GM18517 (cell line): ENCODE measurements around the gene SIRPA.
"Not testable (repeated sequence)": the region's sequence is repeated elsewhere in the genome, so short reads cannot be mapped to it uniquely, and the experiment has no call there.

Source experiments
- ATAC-seq: cut with Tn5 transposase; IDR thresholded peaks from one replicate; pipeline ENCODE4 v1.9.1; 2021; ENCODE audit warnings: mild to moderate bottlenecking, moderate library complexity; ENCODE audit not compliant: unreplicated experiment

The SIRPA gene

DNA sequence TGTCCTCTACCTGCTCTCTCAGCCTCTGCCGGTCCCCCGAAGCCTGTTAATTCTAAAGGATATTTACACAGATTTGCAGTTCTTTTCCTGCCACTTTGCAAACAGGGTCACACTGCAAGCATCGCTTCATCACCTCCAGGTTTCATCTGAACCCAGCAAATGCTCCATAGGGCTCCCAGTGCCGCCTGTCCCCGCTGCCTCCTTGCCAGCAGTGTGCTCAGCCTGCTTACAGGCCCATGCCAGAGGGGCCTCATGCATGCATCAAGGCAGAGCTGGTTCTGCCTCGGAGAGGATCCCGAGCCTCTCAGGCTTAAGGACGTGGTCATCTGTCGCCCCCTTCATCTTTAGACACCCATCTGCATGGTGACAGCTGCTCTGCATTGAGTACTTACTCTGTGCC, 10.5 kb downstream of the SIRPA start:
- no peak for ATAC-seq

DNA sequence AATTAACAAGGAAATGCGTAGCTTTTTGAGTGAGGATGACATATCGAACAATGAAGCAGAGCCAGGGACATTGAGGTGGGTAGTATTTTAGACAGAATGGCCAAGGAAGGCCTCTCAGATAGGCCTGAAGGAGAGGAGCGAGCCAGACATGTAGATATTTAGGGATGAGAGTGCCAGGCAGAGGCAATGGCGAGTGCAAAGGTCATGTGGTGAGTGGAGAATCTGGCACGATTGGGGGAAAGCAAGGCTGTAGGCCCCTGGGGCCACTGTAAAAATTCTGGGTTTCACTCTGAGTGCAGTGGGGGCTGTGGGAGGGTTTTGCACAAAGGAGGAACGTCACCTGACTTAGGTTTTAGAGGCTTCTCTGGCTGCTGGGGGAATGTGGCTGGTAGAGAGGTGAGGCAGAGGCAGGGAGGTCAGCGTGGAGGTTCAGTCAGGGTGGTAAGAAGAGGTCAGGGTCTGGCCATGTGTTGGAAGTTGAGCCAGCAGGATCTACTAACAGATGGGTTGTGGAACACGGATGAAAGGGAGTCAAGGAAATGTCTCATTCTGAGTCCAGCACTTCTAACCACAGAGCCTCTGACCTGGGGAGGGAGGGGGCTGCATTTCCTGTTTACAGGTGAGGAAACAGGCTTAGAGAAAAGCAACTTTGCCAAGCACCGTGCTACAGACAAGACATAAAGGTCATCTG, 11.3 kb downstream of the SIRPA start:
- no peak for ATAC-seq

DNA sequence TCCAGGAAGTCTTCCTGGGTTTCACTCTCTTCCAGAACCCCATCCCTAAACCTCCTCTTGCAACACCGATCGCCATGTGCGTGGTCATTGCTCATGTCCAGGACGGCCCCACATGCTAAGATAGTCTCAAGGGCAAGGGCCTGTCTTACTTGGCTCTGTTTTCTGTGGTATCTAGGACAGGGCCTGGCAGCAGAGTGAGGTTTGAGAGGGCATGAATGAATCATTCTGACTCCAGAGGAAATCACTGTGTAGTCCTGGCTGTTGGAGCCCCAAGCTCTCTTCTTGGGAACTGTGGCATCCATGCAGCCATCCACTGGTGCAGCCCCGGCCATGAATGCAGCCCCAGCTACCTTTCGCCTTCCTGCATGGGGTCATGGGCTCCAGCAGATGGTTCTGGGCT, 12.4 kb downstream of the SIRPA start:
- ATAC-seq, result no peak

DNA sequence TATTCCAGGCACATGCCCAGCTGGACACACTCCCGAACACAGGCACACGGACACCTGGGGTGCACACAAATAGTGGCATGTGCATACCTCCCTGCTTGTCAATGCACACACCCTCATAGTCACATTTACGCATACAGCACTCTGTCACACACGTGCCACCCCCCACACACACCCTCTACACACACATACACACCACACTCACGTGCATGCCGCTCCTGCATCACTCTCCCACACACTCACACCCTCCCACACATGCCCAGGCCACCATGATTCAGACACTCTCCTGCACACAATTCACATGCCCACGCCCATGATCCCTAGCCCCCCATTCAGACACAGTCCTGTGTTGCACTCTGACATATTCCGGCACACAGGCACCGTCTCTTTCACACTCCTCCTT, 13.0 kb downstream of the SIRPA start:
- ATAC-seq, result no peak

DNA sequence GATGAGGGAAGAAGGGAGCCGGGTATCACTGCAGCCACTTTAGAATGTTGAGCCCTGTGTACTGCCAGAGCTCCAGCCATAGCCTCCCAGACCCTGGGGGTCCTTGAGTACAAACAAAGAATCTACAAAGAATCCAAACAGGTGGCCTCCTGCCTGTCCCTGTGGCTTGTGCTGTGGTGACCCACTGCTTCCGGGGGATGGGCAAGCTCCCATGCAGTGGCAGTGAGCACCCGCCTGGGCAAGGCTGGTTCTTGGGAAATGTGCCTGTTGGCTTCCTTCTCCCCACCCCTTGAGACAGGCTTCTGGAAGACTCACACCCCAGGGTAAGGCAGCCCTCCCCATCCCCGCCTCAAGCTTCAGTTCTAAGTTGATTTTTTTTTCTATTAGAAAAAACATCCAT, 13.9 kb downstream of the SIRPA start:
- ATAC-seq, result no peak

DNA sequence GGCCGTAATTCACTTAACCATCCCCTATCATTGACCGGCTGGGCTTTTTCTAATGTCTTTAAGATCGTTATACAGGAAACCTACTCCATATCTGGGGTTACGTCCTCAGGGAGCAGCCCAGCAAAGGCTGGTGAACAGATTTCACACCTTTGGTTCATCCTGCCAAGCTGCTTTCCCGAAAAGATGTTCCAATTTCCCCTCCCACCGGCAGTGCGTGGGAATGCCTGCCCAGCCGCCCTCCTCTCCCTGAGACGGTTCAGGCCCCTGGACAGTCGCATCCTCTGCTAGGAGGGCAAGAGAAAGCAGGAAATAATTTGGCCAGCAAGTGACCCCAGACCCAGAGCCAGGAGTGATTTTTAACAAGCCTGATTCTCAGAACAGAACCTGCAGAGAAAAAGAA, 16.3 kb downstream of the SIRPA start:
- ATAC-seq, result no peak

DNA sequence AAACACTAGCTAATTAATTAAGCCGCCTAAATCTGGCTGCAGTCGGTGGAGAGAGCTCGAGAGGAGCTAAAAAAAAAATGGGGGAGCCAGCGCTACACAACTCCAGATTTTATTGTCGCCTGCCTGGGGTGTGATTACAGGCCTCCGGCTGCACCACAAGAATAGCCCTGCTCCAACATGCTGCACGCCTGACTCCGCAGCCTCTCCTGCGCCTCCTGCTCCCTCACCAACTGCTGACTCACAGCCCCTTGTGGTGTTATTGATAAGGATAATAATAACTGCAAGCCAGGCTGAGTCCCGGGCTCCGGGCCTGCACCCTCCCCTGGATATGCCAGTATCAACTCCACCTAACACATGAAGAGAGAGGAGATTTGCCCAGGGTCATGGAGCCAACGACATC, 16.8 kb downstream of the SIRPA start:
- no peak for ATAC-seq

DNA sequence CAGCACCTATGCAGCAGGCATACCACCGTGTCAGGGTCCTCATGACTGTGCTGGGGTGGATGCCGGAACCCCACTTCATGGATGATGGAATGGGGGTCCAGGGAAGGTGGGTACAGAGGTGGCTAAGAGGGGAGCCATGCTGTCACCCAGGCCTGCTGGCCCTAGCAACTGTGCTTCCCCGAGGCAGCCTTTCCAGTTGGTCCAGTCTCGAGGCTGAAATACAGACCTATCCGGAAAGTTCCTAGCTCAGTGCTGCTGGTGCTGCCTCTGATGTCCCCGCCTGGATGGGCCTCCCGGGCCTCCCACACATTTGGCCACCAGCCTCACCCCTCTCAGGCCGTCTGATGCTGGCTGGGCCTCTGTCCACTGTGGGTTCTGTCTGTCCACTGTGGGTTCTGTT, 17.4 kb downstream of the SIRPA start:
- no peak for ATAC-seq

DNA sequence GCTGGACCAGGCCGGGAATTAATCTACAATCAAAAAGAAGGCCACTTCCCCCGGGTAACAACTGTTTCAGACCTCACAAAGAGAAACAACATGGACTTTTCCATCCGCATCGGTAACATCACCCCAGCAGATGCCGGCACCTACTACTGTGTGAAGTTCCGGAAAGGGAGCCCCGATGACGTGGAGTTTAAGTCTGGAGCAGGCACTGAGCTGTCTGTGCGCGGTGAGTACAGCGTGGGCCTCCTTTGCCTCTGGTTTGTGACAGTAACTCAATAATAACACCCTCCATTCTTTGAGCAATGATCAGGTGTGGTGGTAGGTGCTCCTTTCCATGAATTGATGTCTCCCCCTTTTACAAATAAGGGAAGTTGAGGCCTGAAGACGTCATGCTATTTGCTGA, 20.0 kb downstream of the SIRPA start:
- not testable (repeated sequence) for ATAC-seq

DNA sequence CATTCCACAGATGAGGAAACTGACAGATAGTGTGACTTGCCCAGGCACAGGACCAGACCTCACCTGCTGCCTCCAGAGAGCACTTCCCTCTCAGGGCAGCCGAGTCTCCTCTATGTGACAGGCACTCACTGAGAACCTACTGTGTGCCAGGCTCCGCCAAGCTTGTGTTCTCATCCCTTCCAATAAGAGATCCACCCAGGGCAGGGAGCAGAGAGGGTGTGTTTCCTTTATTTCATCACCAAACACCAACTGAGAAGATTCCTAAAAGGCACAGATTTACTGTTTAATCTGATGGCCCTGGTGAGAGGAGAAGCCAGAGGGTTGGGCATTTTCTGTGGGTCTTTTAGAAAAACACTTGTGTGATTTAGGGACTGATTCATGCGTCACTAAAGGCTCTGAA, 20.5 kb downstream of the SIRPA start:
- ATAC-seq, result no peak

DNA sequence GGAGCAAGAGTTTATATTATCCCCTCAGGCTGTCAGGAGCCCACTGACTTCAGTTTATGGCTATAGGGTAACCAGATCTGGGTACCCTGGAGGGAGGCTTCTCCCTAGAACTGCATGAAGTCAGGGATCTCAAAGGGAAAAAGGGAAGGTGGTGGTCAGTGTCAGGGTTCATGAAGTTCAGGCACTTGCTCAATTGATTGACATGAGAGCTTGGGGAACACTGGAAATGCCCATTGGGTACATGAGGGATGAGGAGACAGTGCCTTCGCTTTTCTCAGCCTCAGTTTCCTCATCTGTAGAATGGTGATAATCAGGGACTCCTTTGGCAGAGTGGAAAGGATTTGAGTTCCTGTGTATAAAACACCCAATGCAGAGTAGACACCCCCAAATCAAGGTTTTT, 22.6 kb downstream of the SIRPA start:
- ATAC-seq, result no peak

DNA sequence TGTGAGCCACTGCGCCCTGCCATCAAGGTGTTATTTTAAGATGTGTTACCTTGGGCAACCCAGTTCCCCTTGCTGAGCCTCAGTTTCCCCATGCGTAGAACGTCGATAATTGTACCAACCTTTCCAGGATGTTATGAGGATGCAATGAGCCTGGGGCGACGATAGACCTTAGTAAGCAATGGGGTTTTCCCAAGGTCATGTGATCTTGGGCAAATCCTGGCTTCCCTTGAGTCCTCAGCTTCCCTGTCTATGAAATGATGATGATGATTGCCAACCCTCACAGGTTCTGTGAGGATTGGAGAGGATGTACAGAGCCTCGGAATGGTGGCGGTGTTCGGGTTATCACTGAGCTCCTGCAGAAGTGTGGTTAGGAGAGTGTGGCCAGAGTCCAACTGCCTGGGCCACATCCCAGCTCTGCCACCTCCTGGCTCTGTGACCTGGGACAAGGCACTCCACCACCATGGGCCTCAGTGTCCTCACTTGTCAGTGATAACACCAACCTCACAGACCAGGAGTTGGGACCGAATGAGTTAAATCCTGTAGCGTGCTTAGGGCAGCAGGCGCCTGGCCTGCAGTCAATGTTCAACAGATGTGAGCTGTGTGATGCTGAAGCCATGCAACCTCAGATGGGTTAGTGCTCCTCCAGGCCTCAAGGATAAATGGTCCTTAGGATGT, 23.4 kb downstream of the SIRPA start:
- ATAC-seq, result no peak

DNA sequence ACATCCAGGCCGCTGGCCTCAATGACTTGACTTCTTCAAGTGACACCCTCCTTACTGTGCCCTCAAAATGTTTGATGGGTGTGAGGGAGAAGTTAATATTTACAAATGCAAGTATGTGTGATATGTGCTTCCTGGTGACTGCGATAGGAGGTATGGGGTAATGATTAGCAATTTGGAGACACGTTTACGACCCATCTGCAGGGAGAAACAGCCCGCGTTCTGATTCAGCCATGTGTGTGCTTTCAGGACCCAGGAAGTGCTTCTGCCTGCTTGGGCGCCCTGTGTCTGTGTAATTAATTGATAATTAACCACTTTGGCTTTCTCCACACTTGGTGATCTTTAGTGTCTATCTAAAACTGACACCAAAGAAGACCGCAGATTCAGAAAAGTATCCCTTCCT, 25.0 kb downstream of the SIRPA start:
- ATAC-seq, result no peak

DNA sequence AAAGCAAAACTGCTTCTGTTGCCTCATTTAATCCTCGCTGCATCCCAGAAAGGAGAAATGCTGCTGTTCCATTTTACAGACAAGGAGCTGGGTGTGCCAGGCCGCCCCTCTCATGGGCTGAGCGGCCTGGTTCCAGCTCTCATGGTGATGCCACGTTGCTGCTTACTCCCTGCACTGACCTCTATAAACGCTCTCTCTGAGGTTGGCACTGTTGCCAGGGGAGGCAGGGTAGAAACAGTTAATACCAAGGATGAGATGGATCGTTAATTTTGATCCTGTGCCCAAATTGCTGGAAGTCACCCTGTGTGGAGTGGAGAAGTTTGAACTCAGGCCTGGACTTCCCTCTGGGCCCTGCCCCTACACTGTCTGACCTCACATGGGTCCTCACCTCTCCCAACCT, 25.6 kb downstream of the SIRPA start:
- ATAC-seq, result no peak

DNA sequence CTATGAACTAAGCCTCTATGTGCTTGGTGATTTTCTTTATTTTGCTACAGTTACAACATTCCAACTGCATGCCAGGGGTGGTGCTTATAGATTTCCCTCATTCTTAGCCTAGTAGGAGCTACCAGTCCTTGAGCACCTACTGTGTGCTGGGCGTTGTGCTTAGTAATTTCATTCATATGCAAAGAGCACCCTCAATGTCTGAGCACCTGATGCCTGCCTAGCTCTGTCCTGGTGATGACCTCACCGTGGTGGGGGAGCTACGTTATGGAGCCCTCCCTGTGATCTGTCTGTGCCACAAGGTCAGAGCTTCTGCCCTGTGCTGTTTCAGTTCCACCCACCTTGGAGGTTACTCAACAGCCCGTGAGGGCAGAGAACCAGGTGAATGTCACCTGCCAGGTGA, 26.8 kb downstream of the SIRPA start:
- not testable (repeated sequence) for ATAC-seq

DNA sequence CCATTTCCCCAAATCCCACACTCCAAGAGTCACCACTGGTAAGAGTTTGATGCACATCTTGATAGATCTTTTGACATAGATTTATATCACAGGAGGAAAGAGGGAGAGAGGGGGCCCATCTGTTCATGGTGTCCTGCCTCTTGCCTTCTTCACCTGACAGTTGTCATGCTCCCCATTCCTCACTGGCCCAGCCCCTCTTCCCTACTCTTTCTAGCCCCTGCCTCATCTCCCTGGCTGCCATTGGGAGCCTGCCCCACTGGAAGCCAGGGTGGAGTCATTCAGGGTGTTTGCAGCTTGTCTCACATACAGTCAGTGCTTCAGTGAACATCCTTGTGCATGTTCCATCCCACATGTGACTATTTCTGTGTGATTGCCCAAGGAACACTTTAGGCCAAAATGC, 27.6 kb downstream of the SIRPA start:
- no peak for ATAC-seq

DNA sequence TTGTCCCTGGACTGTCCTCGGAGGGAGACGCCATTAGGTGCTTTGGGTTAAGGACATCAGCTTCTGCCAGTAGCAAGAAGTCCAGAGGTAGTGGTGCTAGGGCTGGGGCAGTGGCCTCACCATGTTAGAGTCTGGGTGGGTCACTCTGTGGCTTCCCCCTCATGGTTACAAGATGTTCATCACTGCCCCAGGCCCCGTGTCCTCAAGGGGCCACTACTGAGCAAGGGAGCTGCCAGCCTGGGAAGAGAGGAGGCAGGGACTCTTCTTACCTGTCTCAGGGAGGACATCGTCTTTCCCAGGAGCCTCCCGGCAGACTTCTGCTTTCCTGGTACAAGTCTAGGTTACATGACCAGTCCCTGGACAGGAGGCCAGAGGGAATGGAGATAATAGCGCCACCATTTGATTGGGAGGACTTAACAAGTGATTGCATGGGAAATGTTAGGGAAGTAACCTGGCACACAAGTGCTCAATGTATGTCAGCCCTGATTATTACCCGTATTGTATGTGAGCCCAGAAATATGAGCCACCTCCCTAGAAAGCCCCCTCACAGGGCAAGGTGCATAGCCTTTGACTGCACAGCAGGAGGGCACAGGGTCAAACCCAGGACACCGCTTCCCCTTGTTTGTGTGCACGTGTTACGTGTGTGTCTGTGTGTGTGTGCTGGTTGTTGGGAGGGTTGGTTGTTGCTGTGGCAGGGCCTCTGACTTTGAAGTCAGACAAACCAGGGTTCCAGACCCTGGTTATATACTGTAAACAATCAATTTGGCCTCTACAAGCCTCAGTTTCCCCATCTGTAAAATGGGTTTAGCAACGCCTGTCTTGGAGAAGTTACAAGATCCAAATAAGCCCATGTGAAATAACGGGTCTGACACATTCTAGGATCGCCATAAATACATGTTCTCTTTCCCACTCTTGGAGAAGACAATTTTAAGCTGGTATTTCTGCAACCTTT, 30.0 kb downstream of the SIRPA start:
- ATAC-seq, result no peak

DNA sequence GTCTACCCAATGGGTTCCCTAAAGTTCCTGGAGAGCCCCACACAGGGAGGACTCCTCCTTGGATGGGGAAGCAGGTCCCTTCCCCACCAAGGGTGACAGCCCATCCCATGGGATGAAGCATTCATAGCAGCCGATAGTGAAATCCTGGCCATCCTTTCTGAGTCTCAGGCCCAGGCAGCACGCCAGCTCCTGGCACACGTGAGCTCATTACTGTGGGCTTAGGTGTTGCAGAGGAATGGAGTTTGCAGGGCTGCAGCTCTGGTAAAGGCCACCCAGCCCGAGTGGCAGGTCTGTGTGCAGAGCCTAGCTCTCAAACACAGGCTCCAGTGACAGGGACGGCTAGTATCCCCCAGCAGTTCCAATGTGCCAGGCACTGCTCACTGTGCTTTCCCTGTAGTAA, 31.0 kb downstream of the SIRPA start:
- ATAC-seq, result no peak

DNA sequence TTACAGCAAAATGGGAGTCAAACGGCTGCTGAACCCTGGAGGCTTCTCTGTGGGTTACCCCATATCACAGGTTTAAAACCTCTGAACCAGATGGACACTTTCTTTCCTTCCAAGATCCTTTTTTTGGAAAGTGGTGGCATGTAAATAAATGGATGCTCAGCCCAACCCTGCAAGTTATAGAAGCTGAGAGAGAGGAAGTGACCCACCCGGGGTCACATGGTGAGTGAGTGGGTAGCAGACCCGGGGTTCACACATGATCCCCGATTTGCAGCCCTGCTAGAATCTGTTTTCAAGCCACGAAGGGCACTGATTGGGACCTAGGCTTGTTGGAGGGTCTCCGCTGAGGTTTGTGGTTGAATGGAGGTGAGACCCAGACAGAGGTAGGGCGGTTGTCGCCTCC, 32.0 kb downstream of the SIRPA start:
- no peak for ATAC-seq

DNA sequence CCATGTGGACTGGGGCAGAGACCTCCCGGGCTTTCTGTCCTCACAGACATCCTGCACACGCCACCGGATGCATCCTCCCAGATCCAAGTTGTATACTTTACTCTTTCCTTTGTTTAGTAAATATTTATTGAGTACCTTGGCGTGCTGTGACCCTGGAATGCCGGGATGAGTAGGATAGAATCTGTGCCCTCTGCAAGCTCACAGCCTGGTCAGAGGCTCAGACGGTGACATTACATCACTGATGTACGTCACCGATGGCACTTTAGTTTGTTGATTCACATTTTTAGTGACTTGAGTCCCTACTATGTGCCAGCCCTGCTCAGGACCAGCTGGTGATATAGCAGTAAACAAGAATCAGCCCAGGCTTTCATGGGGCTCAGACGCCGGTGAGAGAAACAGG, 32.9 kb downstream of the SIRPA start:
- no peak for ATAC-seq

DNA sequence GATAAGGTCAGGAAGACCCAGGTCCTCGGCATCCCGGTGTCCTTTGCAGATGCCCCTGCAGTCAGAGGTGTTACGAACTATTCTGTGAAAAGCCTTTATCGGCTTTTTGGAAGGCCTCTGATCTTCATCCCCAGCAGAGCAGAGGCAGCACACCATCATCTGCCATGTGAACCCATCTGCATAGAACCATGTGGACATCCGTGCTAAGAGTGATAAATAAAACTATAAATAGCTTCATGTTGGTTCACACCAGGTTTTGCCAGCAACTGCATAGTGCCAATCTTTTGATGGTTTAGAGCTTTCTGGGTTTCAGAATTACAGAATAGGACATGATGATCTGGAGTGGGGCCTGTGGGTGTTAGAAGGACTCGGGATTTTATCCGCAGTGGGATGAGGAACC, 33.6 kb downstream of the SIRPA start:
- ATAC-seq, result no peak

DNA sequence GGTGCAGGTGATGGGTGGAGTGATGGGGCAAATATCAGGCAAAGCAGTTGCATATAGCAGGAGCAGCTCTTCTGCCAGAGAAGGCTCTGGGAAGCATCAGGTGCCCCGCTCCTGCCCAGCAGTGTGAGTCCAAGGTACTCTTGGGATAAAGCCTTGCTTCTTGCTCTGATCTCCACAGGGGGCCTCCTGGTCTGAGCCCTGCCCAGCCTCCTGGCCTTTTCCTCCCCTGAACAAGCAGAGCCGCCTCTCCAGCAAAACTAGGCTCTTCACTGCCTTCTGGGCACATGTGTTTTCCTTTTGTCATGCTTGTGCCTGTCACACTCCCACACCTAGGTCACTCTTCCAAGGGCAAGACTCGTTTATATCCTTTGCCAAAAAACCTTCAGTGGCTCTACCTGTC, 34.3 kb downstream of the SIRPA start:
- no peak for ATAC-seq
